Calu3 (cell line): ENCODE measurements around the gene INO80E. TPM values are rescaled to one million over a fixed set of nuclear protein-coding genes. Genes with fewer than 3 reads are reported as not detected.

Experiments used
- BruUV-seq: library from RNA; stranded (reverse); fragments of 400-500 nt; replicated peaks from 2 replicates; lab custom pipeline; 2021; lab: Mats Ljungman, UMichigan
- CTCF ChIA-PET: fragments of 300-600 bp; sonication (Branson Sonifier 250); formaldehyde crosslinking; loops from one replicate; lab custom pipeline; 2022; ENCODE audit warnings: antibody characterized with exemption; lab: Charles Lee
- DNase-seq: peaks from one replicate; pipeline ENCODE4 v3.0.0; 2022
- H3K27ac Mint-ChIP-seq: one replicate; pipeline ENCODE4 v1.8.0; 2022; ENCODE audit warnings: mixed read lengths; ENCODE audit not compliant: unreplicated experiment
- H3K27me3 Mint-ChIP-seq: one replicate; pipeline ENCODE4 v1.8.0; 2022; ENCODE audit warnings: mixed read lengths; ENCODE audit not compliant: unreplicated experiment
- H3K36me3 Mint-ChIP-seq: one replicate; pipeline ENCODE4 v1.8.0; 2022; ENCODE audit warnings: mild to moderate bottlenecking, moderate library complexity, mixed read lengths; ENCODE audit not compliant: insufficient read depth, unreplicated experiment
- H3K4me1 Mint-ChIP-seq: one replicate; pipeline ENCODE4 v1.8.0; 2022; ENCODE audit warnings: mild to moderate bottlenecking, low read depth, mixed read lengths; ENCODE audit not compliant: unreplicated experiment
- H3K4me3 Mint-ChIP-seq: one replicate; pipeline ENCODE4 v1.8.0; 2022; ENCODE audit warnings: mild to moderate bottlenecking, low read depth, moderate library complexity, mixed read lengths; ENCODE audit not compliant: unreplicated experiment
- H3K9me3 Mint-ChIP-seq: one replicate; pipeline ENCODE4 v1.8.0; 2022; ENCODE audit warnings: low read depth, mixed read lengths; ENCODE audit not compliant: unreplicated experiment
- intact Hi-C: fragments of 100-400 bp; cut with micrococcal nuclease; formaldehyde crosslinking; loops from one replicate; pipeline ENCODE4 v1.10.0; 2022; ENCODE audit not compliant: unreplicated experiment
- total RNA-seq: library from RNA; stranded (reverse); gene quantifications from 2 replicates; pipeline ENCODE4 v1.2.3, GENCODE V29; 2022
- TF ChIP-seq, protein P1 (sequence below): fragments of 200-600 bp; IDR thresholded peaks from one replicate; pipeline ENCODE4 v1.8.0; 2022; ENCODE audit warnings: antibody characterized with exemption; ENCODE audit not compliant: unreplicated experiment

The INO80E gene
- total RNA-seq, 1 experiment from 2014 or later: 107 TPM

DNA sequence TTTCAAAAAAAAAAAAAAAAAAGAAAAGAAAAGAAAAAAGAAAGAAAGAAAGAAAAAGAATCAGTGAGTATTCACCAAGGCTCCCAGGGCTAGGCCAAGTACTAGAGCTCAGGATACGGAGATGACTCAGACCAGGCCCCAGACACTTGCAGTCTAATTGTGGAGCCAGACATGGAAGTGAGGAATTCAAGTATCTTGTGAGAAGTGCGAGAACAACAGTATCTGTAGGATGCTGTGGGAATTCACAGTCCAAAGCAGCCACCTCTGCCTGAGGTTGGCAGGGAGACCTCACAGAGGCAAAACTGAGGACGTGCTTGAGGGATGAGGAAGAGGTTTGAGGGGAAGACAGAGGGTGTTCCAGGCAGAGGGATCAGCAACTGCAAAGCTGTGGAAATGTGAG lies 55.5 kb downstream of the INO80E start:
- BruUV-seq: no TSS peak
- H3K4me3 Mint-ChIP-seq: peak overlapping the region; percentile 45

DNA sequence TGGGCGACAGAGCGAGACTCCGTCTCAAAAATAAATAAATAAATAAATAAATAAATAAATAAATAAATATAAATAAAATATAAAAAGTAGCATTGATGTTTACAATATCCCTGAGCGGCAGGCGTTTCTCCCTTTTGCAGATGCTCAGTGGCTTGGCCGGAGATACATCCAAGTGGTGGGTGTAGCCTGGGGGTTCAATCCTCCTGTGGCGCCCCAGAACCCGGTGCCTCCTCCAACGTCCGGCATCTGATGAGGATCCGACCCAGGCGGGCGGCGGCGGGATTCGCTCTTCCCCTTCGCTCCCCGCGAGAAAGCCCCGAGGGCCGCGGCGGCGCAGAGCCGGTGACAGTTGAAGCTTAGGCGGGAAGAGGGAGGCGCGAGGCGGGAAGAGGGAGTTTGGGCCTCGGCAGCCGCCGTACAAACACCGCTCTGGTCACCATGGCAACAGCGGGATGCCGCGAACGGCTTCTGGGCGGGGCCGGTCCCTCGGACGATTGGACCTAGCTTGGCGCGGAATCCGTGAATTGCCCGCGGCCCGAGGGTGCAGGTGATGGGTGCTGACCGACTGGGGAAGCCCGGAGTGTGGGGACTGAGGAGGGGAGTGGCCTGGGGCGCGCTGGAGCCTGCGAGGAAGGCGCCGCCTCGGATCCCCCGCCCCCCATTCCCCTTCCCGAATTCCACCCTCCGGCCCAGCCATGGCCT lies 56.8 kb downstream of the INO80E start:
- H3K36me3 Mint-ChIP-seq: peaks cover 36% of the 10 kb centered on the region
- H3K27me3 Mint-ChIP-seq: no peaks in the 10 kb centered on the region
- H3K9me3 Mint-ChIP-seq: no peaks in the 10 kb centered on the region
- TF ChIP-seq, protein P1, sequence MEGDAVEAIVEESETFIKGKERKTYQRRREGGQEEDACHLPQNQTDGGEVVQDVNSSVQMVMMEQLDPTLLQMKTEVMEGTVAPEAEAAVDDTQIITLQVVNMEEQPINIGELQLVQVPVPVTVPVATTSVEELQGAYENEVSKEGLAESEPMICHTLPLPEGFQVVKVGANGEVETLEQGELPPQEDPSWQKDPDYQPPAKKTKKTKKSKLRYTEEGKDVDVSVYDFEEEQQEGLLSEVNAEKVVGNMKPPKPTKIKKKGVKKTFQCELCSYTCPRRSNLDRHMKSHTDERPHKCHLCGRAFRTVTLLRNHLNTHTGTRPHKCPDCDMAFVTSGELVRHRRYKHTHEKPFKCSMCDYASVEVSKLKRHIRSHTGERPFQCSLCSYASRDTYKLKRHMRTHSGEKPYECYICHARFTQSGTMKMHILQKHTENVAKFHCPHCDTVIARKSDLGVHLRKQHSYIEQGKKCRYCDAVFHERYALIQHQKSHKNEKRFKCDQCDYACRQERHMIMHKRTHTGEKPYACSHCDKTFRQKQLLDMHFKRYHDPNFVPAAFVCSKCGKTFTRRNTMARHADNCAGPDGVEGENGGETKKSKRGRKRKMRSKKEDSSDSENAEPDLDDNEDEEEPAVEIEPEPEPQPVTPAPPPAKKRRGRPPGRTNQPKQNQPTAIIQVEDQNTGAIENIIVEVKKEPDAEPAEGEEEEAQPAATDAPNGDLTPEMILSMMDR: no peak
- peak overlapping the region; percentile 76 for H3K4me3 Mint-ChIP-seq
- DNase-seq: peak; percentile 98
- H3K27ac Mint-ChIP-seq: peak overlapping the region; percentile 69
- intact Hi-C loops: no loop called here
- CTCF ChIA-PET: interaction anchor here (0.9 to 1.8 kb wide), 2 partner anchors 13 kb away, joined by 3 to 4 read pairs; partner anchors contain the start of gene ALDOA
- H3K4me1 Mint-ChIP-seq: peaks cover 31% of the 10 kb centered on the region
- BruUV-seq: TSS peak; percentile 67

More for the DNA sequence above, 55.5 kb downstream of the INO80E start:
- CTCF ChIA-PET: interaction anchor here (0.7 to 1.8 kb wide), 2 partner anchors 12 to 355 kb away, joined by 3 read pairs; no protein-coding TSS in a partner anchor
- H3K4me1 Mint-ChIP-seq: peaks cover 31% of the 10 kb centered on the region
- intact Hi-C loops: no loop called here
- no peak overlapping the region for H3K27ac Mint-ChIP-seq
- no peaks in the 10 kb centered on the region for H3K9me3 Mint-ChIP-seq
- peaks cover 36% of the 10 kb centered on the region for H3K36me3 Mint-ChIP-seq
- DNase-seq: no peak
- TF ChIP-seq, protein P1: no peak
- no peaks in the 10 kb centered on the region for H3K27me3 Mint-ChIP-seq

DNA sequence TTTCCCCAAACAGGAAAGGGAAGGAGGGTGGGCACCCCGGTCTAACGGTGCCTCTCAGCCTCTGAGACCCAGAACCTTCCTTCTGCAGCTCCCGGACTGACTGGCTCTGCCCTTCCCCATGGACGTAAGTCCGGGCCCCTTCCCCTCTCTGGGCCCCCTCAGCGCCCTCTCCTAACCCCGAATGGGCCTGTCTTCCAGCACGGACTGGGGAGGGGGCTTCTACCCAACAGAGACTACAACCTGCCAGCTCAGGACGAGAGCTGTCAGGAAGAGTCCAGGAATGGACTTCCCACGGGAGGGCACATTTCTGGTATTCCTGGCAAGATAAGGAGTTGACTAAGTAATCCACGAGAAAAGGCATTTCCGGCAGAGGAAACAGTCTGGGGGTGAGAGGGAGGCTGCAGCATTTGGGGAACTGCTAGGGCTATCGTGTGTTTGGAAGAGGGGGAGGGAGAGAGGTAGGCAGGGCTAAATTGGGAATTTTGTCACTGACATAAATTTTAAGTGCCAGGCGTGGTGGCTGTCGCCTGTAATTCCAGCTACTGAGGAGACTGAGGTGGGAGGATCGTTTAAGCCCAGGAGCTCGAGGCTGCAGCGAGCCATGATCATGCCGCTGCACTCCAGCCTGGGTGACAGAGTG lies 57.5 kb downstream of the INO80E start:
- H3K27me3 Mint-ChIP-seq: no peaks in the 10 kb centered on the region
- intact Hi-C loops: no loop called here
- H3K4me3 Mint-ChIP-seq: peak overlapping the region; percentile 76
- no peaks in the 10 kb centered on the region for H3K9me3 Mint-ChIP-seq
- TF ChIP-seq, protein P1: no peak
- BruUV-seq: TSS peak; percentile 59
- H3K27ac Mint-ChIP-seq: peak overlapping the region; percentile 69
- CTCF ChIA-PET: interaction anchor here (0.9 to 1.8 kb wide), 2 partner anchors 12 to 14 kb away, joined by 3 to 4 read pairs; partner anchors contain the start of gene ALDOA
- DNase-seq: no peak
- H3K36me3 Mint-ChIP-seq: peaks cover 38% of the 10 kb centered on the region
- H3K4me1 Mint-ChIP-seq: peaks cover 31% of the 10 kb centered on the region

DNA sequence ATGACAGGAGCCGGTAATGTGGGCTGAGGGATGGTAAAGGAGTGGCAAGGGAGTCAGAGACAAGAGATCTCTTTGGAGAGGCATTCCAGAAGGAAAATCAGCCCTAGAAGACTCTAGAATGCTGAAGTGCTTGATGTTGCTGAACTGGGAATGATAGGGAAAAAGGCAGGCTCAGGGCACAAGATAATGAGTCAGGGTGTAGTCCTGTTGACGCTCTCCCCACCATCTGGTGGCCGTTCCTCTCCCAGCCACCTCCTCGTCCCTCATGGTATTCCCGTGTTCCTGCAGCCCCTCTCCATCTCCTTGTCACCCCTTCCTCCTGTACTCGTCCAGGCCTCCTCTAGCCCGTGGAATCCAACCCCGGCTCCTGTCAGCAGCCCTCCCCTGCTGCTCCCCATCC lies 58.4 kb downstream of the INO80E start:
- Mint-ChIP-seq H3K4me1 (peaks cover 31% of the 10 kb centered on the region), H3K27me3 (no peaks in the 10 kb centered on the region), H3K4me3 (peak overlapping the region; percentile 76), H3K9me3 (no peaks in the 10 kb centered on the region), H3K36me3 (peaks cover 40% of the 10 kb centered on the region), H3K27ac (no peak overlapping the region)
- TF ChIP-seq, protein P1: no peak
- no peak for DNase-seq
- no TSS peak for BruUV-seq
- CTCF ChIA-PET: interaction anchor here (1.3 to 1.7 kb wide), 2 partner anchors 9 to 11 kb away, joined by 5 to 7 read pairs; partner anchors contain the start of gene ALDOA
- intact Hi-C loops: no loop called here
